HCT116 (cell line): Measurements from ENCODE around the gene LSS.

Experiments
- CTCF ChIP-seq, 3 experiments: fragments of 200-600 bp in 1 of 3; sonication (generic) in 1 of 3; IDR thresholded peaks in 2 of 3; conservative IDR thresholded peaks in 1 of 3; 2 replicates each; pipeline ENCODE4 v1.5.1; 2012 to 2017; ENCODE audit warnings: low read depth in 2 of 3, low read length in 2 of 3, antibody characterized with exemption in 1 of 3, borderline replicate concordance in 1 of 3, control low read depth in 1 of 3, mild to moderate bottlenecking in 1 of 3, mixed read lengths in 1 of 3, mixed run types in 1 of 3, moderate library complexity in 1 of 3; ENCODE audit not compliant: insufficient read depth in 1 of 3
- JUND ChIP-seq: IDR thresholded peaks from 2 replicates; pipeline ENCODE4 v1.6.1; 2012
- MAX ChIP-seq: IDR thresholded peaks from 2 replicates; pipeline ENCODE4 v1.6.1; 2012
- POLR2A ChIP-seq: IDR thresholded peaks from 2 replicates; pipeline ENCODE4 v1.7.0; 2011; ENCODE audit warnings: borderline replicate concordance; ENCODE audit not compliant: insufficient read depth, insufficient read length; ENCODE audit errors: extremely low read depth
- POLR2AphosphoS5 ChIP-seq: IDR thresholded peaks from 2 replicates; pipeline ENCODE4 v1.6.1; 2011; ENCODE audit warnings: mild to moderate bottlenecking, low read depth, low read length, moderate library complexity
- REST ChIP-seq: IDR thresholded peaks from 2 replicates; pipeline ENCODE4 v1.6.1; 2012; ENCODE audit warnings: low read depth
- TCF7L2 ChIP-seq: IDR thresholded peaks from 2 replicates; pipeline ENCODE4 v1.7.0; 2011; ENCODE audit warnings: borderline replicate concordance, inconsistent platforms; ENCODE audit not compliant: insufficient read depth, insufficient read length; ENCODE audit errors: extremely low read depth
- YY1 ChIP-seq: IDR thresholded peaks from 2 replicates; pipeline ENCODE4 v1.6.1; 2011; ENCODE audit warnings: low read length, low read depth, moderate library complexity, mild to moderate bottlenecking; ENCODE audit not compliant: insufficient replicate concordance; ENCODE audit errors: extremely low read depth
- ZNF274 ChIP-seq: fragments of 200-500 bp; sonication (Bioruptor generic); IDR thresholded peaks from 2 replicates; pipeline ENCODE4 v1.6.1; 2014; ENCODE audit warnings: mild to moderate bottlenecking, low read depth, low read length, inconsistent platforms

GRCh38 chr21:46220275-46220810 lies 8.2 kb downstream of the LSS start:
- TF ChIP-seq CTCF (IDR thresholded peaks at IDR 0.05 in 2 of 3, conservative IDR thresholded peaks at IDR 0.05 in 1 of 3; ENCODE audit: borderline replicate concordance in 1 of 3, insufficient read depth in 1 of 3, low read depth in 2 of 3, low read length in 2 of 3) (no peak), POLR2AphosphoS5 (no peak), REST (no peak), YY1 (no peak), JUND (no peak), MAX (no peak), TCF7L2 (no peak), ZNF274 (no peak), POLR2A (no peak)
